H1 (cell line): ENCODE results near the gene CPT1A. TPM values are rescaled to one million over a fixed set of nuclear protein-coding genes. Genes with fewer than 3 reads are reported as not detected.
A peak's percentile ranks its signal among the peaks of the same experiment; 100 is the strongest.

Experiments used
- CTCF ChIA-PET: fragments of 300-600 bp; sonication (Branson Sonifier 250); formaldehyde crosslinking; loops from one replicate; lab custom pipeline; 2021; ENCODE audit not compliant: partially characterized antibody; lab: Charles Lee
- POLR2A ChIA-PET: fragments of 300-600 bp; sonication (Branson Sonifier 250); formaldehyde crosslinking; loops from one replicate; lab custom pipeline; 2021; ENCODE audit warnings: inconsistent platforms; ENCODE audit not compliant: partially characterized antibody; lab: Charles Lee
- DNase-seq, 2 experiments: peaks; one replicate each; pipeline versions ENCODE4 v3.0.0 to v3.0.0-alpha.2; 2010 to 2022; ENCODE audit warnings: low spot score in 2 of 2, low read depth in 1 of 2, mixed read lengths in 1 of 2
- FAIRE-seq: peaks from 2 replicates; lab custom pipeline; 2011; peaks lifted over from hg19 to GRCh38; lab: Jason Lieb, UNC
- H2AFZ ChIP-seq: 2 replicates; pipeline ENCODE4 v1.8.1; 2012; ENCODE audit warnings: low read length, inconsistent platforms
- H2AK5ac ChIP-seq: 2 replicates; pipeline ENCODE4 v1.6.1; 2013; ENCODE audit warnings: low read depth, low read length
- H2BK120ac ChIP-seq: replicated peaks from 2 replicates; pipeline ENCODE3; 2013; ENCODE audit warnings: low read depth, low read length, inconsistent platforms
- H2BK12ac ChIP-seq: 2 replicates; pipeline ENCODE4 v1.6.1; 2013; ENCODE audit warnings: low read depth, low read length
- H2BK15ac ChIP-seq: 2 replicates; pipeline ENCODE4 v1.6.1; 2013; ENCODE audit warnings: low read length
- H2BK20ac ChIP-seq: 2 replicates; pipeline ENCODE4 v1.6.1; 2013; ENCODE audit warnings: low read length
- H2BK5ac ChIP-seq: 2 replicates; pipeline ENCODE4 v1.6.1; 2013; ENCODE audit warnings: low read depth, low read length
- H3K14ac ChIP-seq: 2 replicates; pipeline ENCODE4 v1.6.1; 2013; ENCODE audit warnings: inconsistent platforms; ENCODE audit not compliant: insufficient read length
- H3K18ac ChIP-seq: 2 replicates; pipeline ENCODE4 v1.6.1; 2013; ENCODE audit warnings: low read length; ENCODE audit errors: extremely low read depth
- H3K23ac ChIP-seq: 2 replicates; pipeline ENCODE4 v1.6.1; 2013; ENCODE audit warnings: inconsistent platforms; ENCODE audit not compliant: insufficient read length
- H3K23me2 ChIP-seq: 2 replicates; pipeline ENCODE4 v1.6.1; 2013; ENCODE audit warnings: low read depth, low read length
- H3K27ac ChIP-seq: 2 replicates; pipeline ENCODE4 v1.6.1; 2011; ENCODE audit warnings: low read depth, low read length, inconsistent platforms
- H3K27me3 ChIP-seq, 4 experiments: replicated peaks in 1 of 4; 1 replicate in 1 of 4; 2 replicates in 3 of 4; pipeline versions ENCODE4 v1.6.1 to v1.8.1; 2011 to 2013; ENCODE audit warnings: low read length in 3 of 4, mild to moderate bottlenecking in 3 of 4, inconsistent platforms in 2 of 4, mixed read lengths in 2 of 4, moderate library complexity in 1 of 4; ENCODE audit not compliant: control insufficient read depth in 3 of 4, insufficient read depth in 3 of 4; ENCODE audit errors: extremely low read depth in 1 of 4
- H3K36me3 ChIP-seq, 4 experiments: 2 replicates each; pipeline versions ENCODE4 v1.6.1 to v1.8.1; 2011 to 2013; ENCODE audit warnings: mild to moderate bottlenecking in 4 of 4, low read length in 3 of 4, moderate library complexity in 2 of 4, control low read depth in 1 of 4, inconsistent platforms in 1 of 4; ENCODE audit not compliant: insufficient read depth in 4 of 4, control insufficient read depth in 2 of 4
- H3K4ac ChIP-seq: replicated peaks from 2 replicates; pipeline ENCODE3; 2013; ENCODE audit warnings: low read length, low read depth, mixed read lengths, inconsistent platforms; ENCODE audit not compliant: insufficient read length
- H3K4me1 ChIP-seq, 4 experiments: replicated peaks in 1 of 4; 1 replicate in 1 of 4; 2 replicates in 3 of 4; pipeline versions ENCODE4 v1.6.1 to v1.8.1; 2011 to 2013; ENCODE audit warnings: low read length in 3 of 4, inconsistent platforms in 2 of 4, mixed read lengths in 1 of 4; ENCODE audit not compliant: insufficient read depth in 4 of 4, control insufficient read depth in 3 of 4
- H3K4me2 ChIP-seq, 2 experiments: 2 replicates each; pipeline versions ENCODE4 v1.6.1 to v1.8.1; 2011 to 2013; ENCODE audit warnings: low read depth in 2 of 2, low read length in 2 of 2, control low read depth in 1 of 2, inconsistent platforms in 1 of 2, mild to moderate bottlenecking in 1 of 2; ENCODE audit not compliant: insufficient read depth in 1 of 2
- H3K4me3 ChIP-seq, 4 experiments: fragments of 200-600, 300-600 bp in 1 of 4; sonication (generic), shearing (Covaris generic), sonication (Bioruptor Twin) in 1 of 4; 2 replicates each; pipeline versions ENCODE4 v1.5.1 to v1.8.1; 2011 to 2016; ENCODE audit warnings: low read length in 4 of 4, low read depth in 3 of 4, control low read depth in 2 of 4, inconsistent platforms in 2 of 4, mild to moderate bottlenecking in 2 of 4, mixed read lengths in 1 of 4, moderate library complexity in 1 of 4; ENCODE audit not compliant: insufficient read depth in 2 of 4; ENCODE audit errors: extremely low read depth in 1 of 4
- H3K56ac ChIP-seq: replicated peaks from 2 replicates; pipeline ENCODE3; 2013; ENCODE audit warnings: low read depth, mild to moderate bottlenecking, mixed read lengths, low read length, inconsistent platforms; ENCODE audit not compliant: insufficient read length
- H3K79me1 ChIP-seq: 2 replicates; pipeline ENCODE4 v1.6.1; 2013; ENCODE audit warnings: low read depth, low read length, control low read depth
- H3K79me2 ChIP-seq, 2 experiments: 2 replicates each; pipeline versions ENCODE4 v1.6.1 to v1.8.1; 2012 to 2013; ENCODE audit warnings: low read length in 2 of 2, mild to moderate bottlenecking in 2 of 2, inconsistent platforms in 1 of 2; ENCODE audit not compliant: insufficient read depth in 2 of 2, control insufficient read depth in 1 of 2
- H3K9ac ChIP-seq, 4 experiments: replicated peaks in 1 of 4; 1 replicate in 1 of 4; 2 replicates in 3 of 4; pipeline versions ENCODE4 v1.6.1 to v1.8.1; 2011 to 2013; ENCODE audit warnings: low read depth in 3 of 4, low read length in 3 of 4, control low read depth in 2 of 4, mild to moderate bottlenecking in 2 of 4, moderate library complexity in 2 of 4, inconsistent platforms in 1 of 4; ENCODE audit errors: extremely low read depth in 1 of 4
- H3K9me3 ChIP-seq, 2 experiments: 2 replicates each; pipeline versions ENCODE4 v1.6.1 to v1.8.1; 2012 to 2013; ENCODE audit warnings: mild to moderate bottlenecking in 2 of 2, moderate library complexity in 2 of 2, control low read depth in 1 of 2, inconsistent platforms in 1 of 2, low read depth in 1 of 2, low read length in 1 of 2, mixed read lengths in 1 of 2; ENCODE audit not compliant: insufficient read depth in 2 of 2
- H4K20me1 ChIP-seq, 2 experiments: replicated peaks in 1 of 2; 2 replicates each; pipeline versions ENCODE3 to v1.8.1; 2011 to 2013; ENCODE audit warnings: inconsistent platforms in 2 of 2, low read length in 2 of 2, mild to moderate bottlenecking in 1 of 2; ENCODE audit not compliant: insufficient read depth in 2 of 2, control insufficient read depth in 1 of 2
- H4K5ac ChIP-seq: 2 replicates; pipeline ENCODE4 v1.6.1; 2013; ENCODE audit warnings: low read length, low read depth, mixed read lengths, inconsistent platforms; ENCODE audit not compliant: insufficient read length
- H4K8ac ChIP-seq: 2 replicates; pipeline ENCODE4 v1.8.0; 2013; ENCODE audit warnings: mild to moderate bottlenecking, moderate library complexity, low read length, inconsistent platforms; ENCODE audit not compliant: insufficient read depth; ENCODE audit errors: extremely low read depth
- H4K91ac ChIP-seq: replicated peaks from 2 replicates; pipeline ENCODE3; 2013; ENCODE audit warnings: low read length, mixed read lengths, inconsistent platforms; ENCODE audit not compliant: insufficient read length
- BACH1 ChIP-seq: IDR thresholded peaks from 2 replicates; pipeline ENCODE4 v1.6.1; 2012; ENCODE audit warnings: low read length, improper control_type of control experiment
- EGR1 ChIP-seq: IDR thresholded peaks from 2 replicates; pipeline ENCODE4 v1.6.1; 2011; ENCODE audit warnings: low read depth, low read length, borderline replicate concordance
- EZH2 ChIP-seq: fragments of 200-600 bp; sonication (generic); IDR thresholded peaks from 2 replicates; pipeline ENCODE4 v1.7.1; 2012; ENCODE audit warnings: low read depth, mild to moderate bottlenecking, moderate library complexity, low read length, inconsistent platforms; ENCODE audit not compliant: severe bottlenecking
- HDAC2 ChIP-seq, 2 experiments: fragments of 300-600 bp in 1 of 2; sonication (generic) in 1 of 2; IDR thresholded peaks; 2 replicates each; pipeline ENCODE4 v1.6.1; 2011 to 2012; ENCODE audit warnings: low read depth in 2 of 2, low read length in 2 of 2, mild to moderate bottlenecking in 2 of 2, moderate library complexity in 2 of 2, borderline replicate concordance in 1 of 2, inconsistent platforms in 1 of 2
- KDM4A ChIP-seq: IDR thresholded peaks from one replicate; pipeline ENCODE4 v1.7.1; 2012; ENCODE audit warnings: low read depth, mild to moderate bottlenecking, moderate library complexity, low read length, inconsistent platforms; ENCODE audit not compliant: severe bottlenecking
- KDM5A ChIP-seq: fragments of 200-600 bp; IDR thresholded peaks from 2 replicates; pipeline ENCODE4 v1.7.1; 2012; ENCODE audit warnings: mild to moderate bottlenecking, low read length, inconsistent platforms, mixed read lengths
- SIX5 ChIP-seq: IDR thresholded peaks from 2 replicates; pipeline ENCODE4 v1.6.1; 2011; ENCODE audit warnings: mild to moderate bottlenecking, low read depth, low read length
- TBP ChIP-seq: IDR thresholded peaks from 2 replicates; pipeline ENCODE4 v1.6.1; 2011; ENCODE audit warnings: low read depth, low read length, improper control_type of control experiment
- TCF12 ChIP-seq: IDR thresholded peaks from 2 replicates; pipeline ENCODE4 v1.6.1; 2011; ENCODE audit warnings: low read depth, mild to moderate bottlenecking, low read length
- WGBS, 2 experiments: shearing (Covaris generic) in 1 of 2; methylation state at CpG; one replicate each; pipeline versions ENCODE4 v1.1.6 to v1.1.7; 2013 to 2015; ENCODE audit warnings: low lambda C conversion rate in 2 of 2, mixed read lengths in 2 of 2, inconsistent platforms in 1 of 2, low coverage in 1 of 2, missing lambda C conversion rate in 1 of 2; ENCODE audit not compliant: insufficient replicate concordance in 2 of 2, insufficient coverage in 1 of 2, insufficient read length in 1 of 2; ENCODE audit errors: extremely low coverage in 1 of 2, missing lambda C conversion rate in 1 of 2; 5-methylcytosine and 5-hydroxymethylcytosine counted together
- polyA plus RNA-seq, 7 experiments: library from polyadenylated mRNA; depleted of rRNA in 3 of 7; stranded (reverse) in 5 of 7; unstranded in 2 of 7; fragments of >200 nt in 5 of 7; fragments of 200-250 nt in 2 of 7; gene quantifications; 1 replicate in 5 of 7; 2 replicates in 1 of 7; 4 replicates in 1 of 7; pipeline versions ENCODE4 v1.2.1 to v1.2.3, GENCODE V29; 2011 to 2013; ENCODE audit warnings: missing spikeins in 2 of 7, mixed read lengths in 2 of 7
- total RNA-seq: library from RNA; stranded (reverse); fragmentation: NEBNext Ultra II Directional; extraction: Animal tissue kit (Norgen Biotek cat#: 25700); gene quantifications from 2 replicates; pipeline ENCODE4 v1.2.1, GENCODE V29; 2021
- TF ChIP-seq, protein P1 (sequence below): IDR thresholded peaks from 2 replicates; pipeline ENCODE4 v1.6.1; 2011; ENCODE audit warnings: low read depth, mild to moderate bottlenecking, low read length; ENCODE audit not compliant: insufficient read depth

Gene CPT1A
- total and polyA plus RNA-seq, 2 of the 8 experiments (the other 6 are each of a cell fraction or from before 2014, with no cell fraction given): 2.9 to 12.2 TPM

DNA sequence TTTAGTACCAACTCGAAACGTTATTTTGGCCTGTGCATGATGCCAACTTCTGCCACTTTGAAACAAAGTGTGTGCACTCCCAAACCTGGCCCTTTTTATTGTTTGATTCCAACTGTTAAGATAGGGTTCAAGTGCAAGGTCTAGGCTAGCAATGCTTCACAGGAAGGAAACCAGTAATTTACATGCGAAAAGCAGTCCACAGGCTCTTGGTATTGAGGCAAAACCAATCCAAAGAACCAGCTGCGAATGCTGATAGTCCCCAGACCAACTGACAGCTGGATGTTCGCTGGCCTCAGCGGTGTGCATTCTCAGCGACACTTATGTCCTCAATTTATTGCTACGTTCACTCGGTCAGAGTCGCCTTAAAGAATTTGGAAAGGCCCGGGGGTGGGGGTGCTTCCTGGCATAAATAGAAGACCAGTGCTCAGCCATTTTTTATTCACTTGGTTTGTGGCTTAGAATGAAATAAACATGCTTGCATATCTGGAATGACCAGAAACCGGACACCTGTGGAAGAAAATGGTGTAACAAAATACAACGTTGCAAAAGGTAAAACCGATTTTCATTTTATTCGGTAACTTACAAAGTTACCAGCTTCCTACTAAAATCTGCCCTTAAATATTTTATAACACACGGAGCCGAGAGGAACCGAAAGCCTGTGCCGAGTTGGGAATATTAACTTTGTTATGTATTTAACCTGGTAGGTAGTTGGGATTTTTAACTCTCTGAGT lies 1.6 kb downstream of the CPT1A start:
- Histone ChIP-seq H3K9ac (peak overlapping the region in 1 of 4 experiments; percentile 24; a peak in 2 of 7 replicates), H3K79me2 (no peaks in the 10 kb centered on the region), H3K56ac (no peak overlapping the region), H3K36me3 (no peaks in the 10 kb centered on the region), H4K5ac (no peak overlapping the region), H3K14ac (no peak overlapping the region), H3K18ac (no peak overlapping the region), H4K20me1 (peaks cover 2 to 7% of the 10 kb centered on the region in 2 experiments), H3K4me3 (peak overlapping the region; percentile 32 to 69 (median 56); a peak in 7 of 8 replicates), H3K23me2 (peaks cover 25% of the 10 kb centered on the region; the same call in 1 of the 2 replicates), H3K4me2 (peak overlapping the region; percentile 93 to 100), H4K91ac (no peak overlapping the region), H3K27ac (no peak overlapping the region), H3K4ac (no peak overlapping the region), H3K79me1 (no peaks in the 10 kb centered on the region), H3K23ac (no peak overlapping the region), H2AK5ac (no peak overlapping the region), H2BK20ac (no peak overlapping the region), H2BK12ac (no peak overlapping the region), H3K9me3 (no peaks in the 10 kb centered on the region), H2BK5ac (0 out of 2 replicates have a peak overlapping the region, but pooled peaks have one; percentile 78), H4K8ac (no peak overlapping the region), H2AFZ (no peak overlapping the region), H3K27me3 (peaks cover 23 to 58% (median 46%) of the 10 kb centered on the region in 4 experiments), H2BK120ac (no peak overlapping the region), H2BK15ac (no peak overlapping the region), H3K4me1 (peaks cover 3 to 12% (median 7%) of the 10 kb centered on the region in 4 experiments; a peak in 6 of 7 replicates)
- ChIA-PET CTCF (interaction anchor here (2.6 kb wide), 1 partner anchor 42 kb away, joined by 10 read pairs; no protein-coding TSS in a partner anchor), POLR2A (interaction anchor here (0.9 kb wide), 1 partner anchor 90 kb away, joined by 4 read pairs; no protein-coding TSS in a partner anchor)
- no peak for FAIRE-seq
- 2% methylated on average over 19 of the region's 19 CpGs; no CpG with 5 or more reads in 1 of the 2 experiments for WGBS, 2 experiments
- no peak for DNase-seq
- TF ChIP-seq EZH2 (peak; percentile 7), EGR1 (no peak), KDM5A (no peak), TCF12 (peak; percentile 41; the same call in 1 of the 2 replicates), BACH1 (no peak), KDM4A (no peak), HDAC2 (IDR thresholded peaks at IDR 0.05; ENCODE audit: borderline replicate concordance in 1 of 2, low read depth in 2 of 2, low read length in 2 of 2) (0 out of 4 replicates have a peak, but pooled peaks of 1 of the 2 experiments have one; percentile 3), SIX5 (no peak), TBP (no peak)
- TF ChIP-seq, protein P1, sequence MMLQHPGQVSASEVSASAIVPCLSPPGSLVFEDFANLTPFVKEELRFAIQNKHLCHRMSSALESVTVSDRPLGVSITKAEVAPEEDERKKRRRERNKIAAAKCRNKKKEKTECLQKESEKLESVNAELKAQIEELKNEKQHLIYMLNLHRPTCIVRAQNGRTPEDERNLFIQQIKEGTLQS: no peak
